HG03196 (cell line): ENCODE results near the gene MCTP2.

Experiments
- ATAC-seq: cut with Tn5 transposase; IDR thresholded peaks from one replicate; pipeline ENCODE4 v1.9.1; 2021; ENCODE audit not compliant: unreplicated experiment

The MCTP2 gene

DNA sequence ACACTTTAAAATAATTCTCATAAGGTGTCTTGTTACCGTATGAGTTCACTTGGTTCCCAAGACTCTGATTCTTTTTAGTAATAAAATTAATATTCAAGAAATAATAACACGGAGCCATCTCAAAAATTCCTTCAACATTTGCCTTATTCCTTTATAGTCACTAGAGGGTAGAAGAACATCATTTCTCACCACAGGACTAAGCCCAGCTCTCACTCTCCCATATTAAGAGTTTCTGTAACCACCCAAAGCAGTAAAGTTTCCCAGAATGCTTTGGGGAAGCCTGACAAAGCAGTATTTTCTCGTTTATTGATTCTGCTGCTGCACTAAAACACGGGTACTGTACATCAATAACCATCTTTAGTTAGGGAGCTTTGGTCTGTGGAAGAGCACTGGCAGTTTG lies 114.9 kb downstream of the MCTP2 start:
- ATAC-seq, result no peak

- no peak for ATAC-seq
Observed at GRCh38 chr15:94348084-94348483, 116.7 kb downstream of the MCTP2 start.

- no peak for ATAC-seq
Observed at GRCh38 chr15:94351031-94351535, 119.7 kb downstream of the MCTP2 start.

DNA sequence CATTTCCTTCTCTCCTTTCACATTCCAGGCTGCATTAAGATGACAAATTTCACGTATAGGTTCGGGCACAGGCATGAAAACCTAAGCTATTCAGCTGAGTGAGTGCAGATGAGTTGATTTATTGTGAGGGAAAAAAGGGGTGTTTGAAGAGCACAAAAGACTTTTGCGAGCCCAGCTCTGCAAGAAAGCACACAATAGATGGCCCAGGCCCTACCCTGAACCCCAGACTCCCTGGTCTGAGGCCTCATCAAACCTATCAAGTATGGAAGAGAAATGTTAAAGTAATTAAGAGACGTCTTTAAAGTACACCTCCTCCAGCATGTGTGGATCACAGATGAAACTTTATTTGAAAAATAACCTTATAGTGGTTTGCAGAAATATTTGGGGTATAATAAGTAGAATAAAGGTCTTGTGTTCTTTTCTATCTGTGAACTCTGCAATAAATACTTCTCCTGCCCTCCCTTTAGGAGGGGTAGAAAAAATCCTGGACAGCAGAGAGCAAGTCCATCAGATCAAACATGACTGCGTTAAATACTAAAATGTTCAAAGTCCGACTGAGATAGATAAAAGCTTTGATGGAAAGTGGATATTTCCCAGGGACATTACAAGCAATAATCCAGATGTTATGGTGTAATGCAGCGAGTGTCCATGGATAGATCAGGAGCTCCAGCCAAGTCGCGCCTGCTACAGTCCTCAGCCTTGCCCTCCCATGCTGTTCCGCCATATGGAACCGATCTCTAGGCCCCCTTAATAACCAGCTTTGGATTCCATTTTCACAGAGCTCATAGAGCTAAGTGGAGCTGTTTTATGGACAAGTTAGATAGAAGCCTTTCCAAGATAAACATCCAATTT lies 121.5 kb downstream of the MCTP2 start:
- ATAC-seq, result no peak

GRCh38 chr15:94353488-94353820 lies 122.1 kb downstream of the MCTP2 start:
- no peak for ATAC-seq

DNA sequence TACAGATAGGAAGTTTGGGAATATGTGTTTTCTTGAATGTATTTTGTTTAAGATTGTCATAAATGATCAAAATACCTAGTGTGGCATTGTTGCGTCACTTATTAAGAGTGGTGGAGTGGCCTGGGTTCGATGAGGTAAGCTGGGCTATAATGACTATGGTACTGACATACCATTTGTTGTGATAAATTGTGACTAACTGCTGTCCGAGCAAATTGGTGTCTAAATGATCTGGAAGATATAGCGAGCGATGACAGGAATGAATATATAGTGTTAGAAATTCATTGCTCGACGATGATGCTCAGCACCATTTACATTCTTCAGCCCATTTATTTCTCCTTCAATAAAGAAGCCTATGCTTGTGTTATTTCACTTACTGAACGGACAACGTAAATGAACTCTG lies 123.3 kb downstream of the MCTP2 start:
- no peak for ATAC-seq

- no peak for ATAC-seq
Observed at GRCh38 chr15:94359716-94360115, 128.4 kb downstream of the MCTP2 start.

GRCh38 chr15:94360251-94360685 lies 128.9 kb downstream of the MCTP2 start:
- no peak for ATAC-seq

DNA sequence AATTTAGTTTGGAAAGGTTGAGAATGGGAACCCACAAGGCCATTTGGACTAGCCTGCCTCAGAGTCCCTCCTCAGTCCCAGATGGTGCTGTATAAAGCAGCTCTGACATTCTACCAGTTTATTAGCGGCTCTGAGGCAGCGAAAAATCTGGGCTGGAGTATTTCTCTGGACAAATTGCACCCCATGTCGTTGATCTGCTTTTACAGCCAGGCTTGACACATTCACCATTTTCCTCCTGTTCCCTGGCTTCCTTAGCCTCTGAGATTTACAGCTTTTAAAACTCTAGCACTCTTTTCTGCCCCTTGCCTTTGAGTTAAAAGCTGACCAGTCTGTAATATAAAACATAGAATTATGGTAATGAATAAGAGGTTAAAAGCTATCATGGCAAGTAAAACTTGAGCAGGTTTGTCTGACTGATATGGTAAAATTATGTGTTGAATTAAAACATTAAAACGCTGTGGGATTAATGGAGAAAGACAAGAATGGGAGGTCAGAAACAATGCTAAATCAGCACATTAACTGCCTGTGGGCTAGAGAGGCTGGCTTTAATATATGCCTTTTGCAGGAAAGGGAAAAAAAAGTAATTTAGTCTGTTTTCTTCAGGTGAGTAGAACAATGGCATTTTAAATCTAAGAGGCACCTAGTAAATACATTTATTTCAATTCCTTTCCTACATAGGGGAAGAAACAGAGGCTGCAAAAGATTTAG lies 131.2 kb downstream of the MCTP2 start:
- no peak for ATAC-seq

GRCh38 chr15:94363382-94363781 lies 132.0 kb downstream of the MCTP2 start:
- ATAC-seq, result no peak

GRCh38 chr15:94366781-94367180 lies 135.4 kb downstream of the MCTP2 start:
- no peak for ATAC-seq

GRCh38 chr15:94367726-94368535 lies 136.6 kb downstream of the MCTP2 start:
- no peak for ATAC-seq

- no peak for ATAC-seq
Observed at GRCh38 chr15:94370206-94370935, 139.0 kb downstream of the MCTP2 start.

DNA sequence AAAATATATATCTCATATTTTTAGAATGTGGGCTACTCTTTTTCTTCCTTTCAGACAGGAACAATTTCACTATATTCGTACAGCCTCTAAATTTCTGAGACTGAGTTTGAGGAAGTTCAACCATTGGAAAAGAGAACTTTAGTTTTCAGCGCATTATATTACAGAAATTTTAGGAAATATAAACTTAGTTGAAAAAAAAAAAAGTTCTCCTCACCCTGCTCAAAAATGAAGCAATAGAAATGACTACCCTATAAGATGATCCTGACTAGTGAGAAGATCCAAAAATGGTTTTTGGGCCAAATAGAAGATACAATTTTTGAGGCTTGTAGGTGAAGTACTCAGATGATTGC lies 139.6 kb downstream of the MCTP2 start:
- ATAC-seq, result no peak

DNA sequence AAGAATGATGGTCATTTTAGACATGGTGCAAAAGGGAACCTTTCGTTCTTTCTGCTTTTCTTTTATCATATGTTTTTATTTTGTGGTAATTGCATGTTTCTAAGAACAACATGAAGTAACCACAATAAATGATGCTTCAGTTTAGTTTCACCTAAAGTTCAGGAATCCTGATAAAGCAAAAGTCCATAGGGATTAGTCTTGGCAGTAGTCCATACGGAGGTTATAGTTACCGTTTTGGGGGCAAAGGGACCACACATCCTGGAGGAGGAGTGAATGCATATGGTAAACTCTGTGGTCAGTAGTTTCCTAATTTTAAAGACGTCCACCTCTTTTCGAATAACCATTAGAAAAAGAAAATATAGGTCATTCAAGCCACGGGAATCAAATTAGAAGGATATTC lies 141.5 kb downstream of the MCTP2 start:
- no peak for ATAC-seq

DNA sequence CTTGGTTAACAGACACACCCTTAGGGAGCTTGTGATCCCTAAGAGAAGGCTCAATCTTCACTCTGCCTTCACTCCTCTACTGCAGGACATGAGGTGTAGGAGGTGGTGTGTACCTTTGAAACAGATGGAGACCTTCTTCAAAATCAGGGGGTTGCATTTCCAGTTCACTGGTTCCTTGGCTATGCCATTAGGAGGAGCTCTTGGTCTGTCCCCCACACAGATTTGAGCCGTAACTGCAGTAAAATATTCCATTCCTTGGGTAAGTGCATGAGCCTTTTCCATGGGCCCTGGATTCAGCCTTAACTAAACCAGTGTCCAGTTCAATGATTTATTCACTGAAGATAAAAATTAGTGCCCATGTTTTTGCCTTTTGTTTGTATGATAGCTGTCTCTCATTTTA lies 144.6 kb downstream of the MCTP2 start:
- ATAC-seq, result no peak

DNA sequence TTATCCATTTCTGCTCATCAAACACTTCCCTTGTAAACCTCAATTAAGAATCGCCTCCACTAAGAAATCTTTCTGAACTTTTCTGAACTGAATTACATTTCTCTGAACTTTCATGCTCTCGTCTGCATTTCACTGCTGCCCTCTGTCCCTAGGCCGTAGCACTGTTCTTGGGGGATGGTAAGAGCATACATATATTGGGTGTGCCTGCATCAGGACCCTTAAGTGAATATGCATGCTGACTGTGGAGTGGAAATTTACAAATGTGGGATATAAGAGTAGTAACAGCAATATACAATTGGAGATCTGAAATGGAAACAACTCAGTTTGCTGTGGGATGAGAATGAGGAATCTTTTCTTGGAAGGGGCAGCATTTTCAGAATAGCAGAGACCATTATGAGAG lies 148.6 kb downstream of the MCTP2 start:
- ATAC-seq, result no peak

DNA sequence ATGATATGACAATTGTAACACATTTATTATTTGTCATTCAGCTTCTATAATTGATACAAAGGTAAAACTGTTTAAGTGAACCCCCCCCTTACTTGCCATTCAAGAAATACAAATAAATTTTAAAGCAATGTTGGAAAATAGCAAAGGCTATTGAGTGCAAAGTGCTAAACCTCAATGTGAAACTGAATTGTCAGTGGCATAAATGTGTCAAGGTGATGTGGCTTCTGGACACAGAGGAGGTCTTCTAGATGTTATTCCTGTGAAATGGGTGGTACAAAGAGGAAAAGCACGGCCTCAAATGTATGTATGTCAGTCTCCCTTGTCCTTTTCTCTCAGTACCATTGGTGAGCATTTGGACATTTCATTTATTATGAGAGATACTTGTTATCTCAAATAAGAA lies 149.4 kb downstream of the MCTP2 start:
- ATAC-seq, result no peak

DNA sequence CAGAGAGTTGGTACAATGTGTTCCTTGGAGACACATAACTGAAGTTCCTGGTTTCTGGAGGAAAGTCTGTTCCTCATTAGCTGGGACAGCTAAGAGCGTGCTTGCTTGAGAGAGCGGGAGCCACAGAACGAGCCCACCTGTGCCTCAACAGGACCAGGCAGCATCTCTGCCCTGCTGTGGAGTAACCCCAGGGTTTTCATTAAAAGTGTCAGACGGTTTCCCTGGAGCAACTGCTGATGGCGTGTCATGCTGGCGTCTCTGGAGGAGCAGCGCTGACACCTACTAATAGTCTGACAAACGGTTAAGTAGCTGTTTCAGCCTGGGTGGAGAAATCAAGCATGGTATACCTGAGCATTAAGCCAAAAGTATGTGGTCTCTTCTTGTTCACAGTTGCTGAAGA lies 150.0 kb downstream of the MCTP2 start:
- no peak for ATAC-seq

GRCh38 chr15:94383041-94383440 lies 151.7 kb downstream of the MCTP2 start:
- no peak for ATAC-seq

DNA sequence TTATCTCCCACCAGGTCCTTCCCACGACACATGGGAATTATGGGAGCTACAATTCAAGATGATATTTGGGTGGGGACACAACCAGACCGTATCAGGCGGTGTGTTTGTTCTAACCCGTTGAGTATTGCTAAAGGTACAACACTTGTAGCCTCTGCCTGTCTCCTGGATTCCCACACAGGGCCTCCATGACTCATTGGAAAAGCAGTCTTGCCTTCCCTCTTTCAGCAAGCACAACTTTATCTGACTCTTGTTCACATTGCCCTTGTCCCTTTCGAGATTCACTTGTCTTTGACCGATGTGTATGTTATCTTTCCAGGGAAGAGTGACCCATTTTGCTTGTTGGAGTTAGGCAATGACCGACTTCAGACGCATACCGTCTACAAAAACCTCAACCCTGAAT lies 152.3 kb downstream of the MCTP2 start:
- ATAC-seq, result no peak
